ENCODE results near the gene MRPS22. TPM values are rescaled to one million over a fixed set of nuclear protein-coding genes. Genes with fewer than 3 reads are reported as not detected.
"Not testable (repeated sequence)": the region's sequence is repeated elsewhere in the genome, so short reads cannot be mapped to it uniquely, and the experiment has no call there.

The MRPS22 gene
- total RNA-seq, 1 donor from 2014 or later: 87.7 TPM

DNA sequence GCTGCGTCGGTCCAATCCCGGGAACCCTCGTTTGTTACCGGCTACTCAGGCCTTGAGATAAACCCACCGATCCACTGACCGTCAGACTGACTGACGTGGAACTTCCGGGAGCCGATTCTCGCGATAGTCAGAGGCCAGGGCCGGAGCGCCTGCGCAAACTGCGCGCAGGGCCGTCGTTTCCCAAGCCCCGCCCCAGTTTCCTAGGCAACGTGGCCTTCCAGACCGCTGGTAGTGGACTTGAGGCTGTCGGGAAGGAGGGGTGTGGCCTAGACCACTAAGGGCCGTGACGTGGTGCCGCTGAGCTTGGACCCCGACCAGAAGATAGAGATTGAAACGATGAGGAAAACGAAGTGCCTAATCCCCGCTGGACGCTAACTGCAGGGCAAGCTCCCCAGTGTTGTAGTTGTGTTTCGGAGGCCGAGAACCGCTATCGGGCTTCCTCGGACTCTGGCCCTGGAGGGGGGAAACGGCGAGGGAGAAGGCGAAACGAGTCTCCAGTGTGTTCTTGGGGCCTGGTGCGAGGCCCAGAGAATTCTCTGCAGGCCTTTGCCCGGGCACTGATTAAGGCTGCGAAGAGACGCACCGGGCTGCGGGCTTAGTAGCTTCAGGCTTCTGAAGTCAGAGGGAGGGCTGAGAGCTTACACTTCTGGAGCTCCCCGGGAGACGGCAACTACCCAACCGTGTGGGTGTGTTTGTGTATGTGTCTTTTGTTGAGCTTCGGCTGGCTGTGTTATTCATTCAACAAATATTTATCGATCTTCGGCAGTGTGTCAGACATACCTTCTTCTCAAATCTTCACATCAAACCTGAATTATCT is 45.9 kb downstream of the MRPS22 start, which contains the start of gene COPB2:
Gene COPB2 (minus strand): TSS at position 96 of the 817 bp plus-strand sequence. CDS start 97 bp downstream, outside the sequence.
- intact Hi-C loops (cut with micrococcal nuclease): no loop called here
- peak within 1 kb of the TSS; percentile 94 for H3K27ac ChIP-seq (replicated peaks)
- no peaks in the 10 kb centered on the region for H3K9me3 ChIP-seq (replicated peaks)
- H3K4me1 ChIP-seq: peaks cover 82% of the 10 kb centered on the region
- peak; percentile 100 for DNase-seq
- TF ChIP-seq, protein P1, sequence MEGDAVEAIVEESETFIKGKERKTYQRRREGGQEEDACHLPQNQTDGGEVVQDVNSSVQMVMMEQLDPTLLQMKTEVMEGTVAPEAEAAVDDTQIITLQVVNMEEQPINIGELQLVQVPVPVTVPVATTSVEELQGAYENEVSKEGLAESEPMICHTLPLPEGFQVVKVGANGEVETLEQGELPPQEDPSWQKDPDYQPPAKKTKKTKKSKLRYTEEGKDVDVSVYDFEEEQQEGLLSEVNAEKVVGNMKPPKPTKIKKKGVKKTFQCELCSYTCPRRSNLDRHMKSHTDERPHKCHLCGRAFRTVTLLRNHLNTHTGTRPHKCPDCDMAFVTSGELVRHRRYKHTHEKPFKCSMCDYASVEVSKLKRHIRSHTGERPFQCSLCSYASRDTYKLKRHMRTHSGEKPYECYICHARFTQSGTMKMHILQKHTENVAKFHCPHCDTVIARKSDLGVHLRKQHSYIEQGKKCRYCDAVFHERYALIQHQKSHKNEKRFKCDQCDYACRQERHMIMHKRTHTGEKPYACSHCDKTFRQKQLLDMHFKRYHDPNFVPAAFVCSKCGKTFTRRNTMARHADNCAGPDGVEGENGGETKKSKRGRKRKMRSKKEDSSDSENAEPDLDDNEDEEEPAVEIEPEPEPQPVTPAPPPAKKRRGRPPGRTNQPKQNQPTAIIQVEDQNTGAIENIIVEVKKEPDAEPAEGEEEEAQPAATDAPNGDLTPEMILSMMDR (IDR thresholded peaks at IDR 0.05; ENCODE audit: borderline replicate concordance): no peak
- H3K4me3 ChIP-seq: peak within 1 kb of the TSS; percentile 77
- no peaks in the 10 kb centered on the region for H3K27me3 ChIP-seq (ENCODE audit: low read depth)
- peaks cover 3% of the 10 kb centered on the region for H3K36me3 ChIP-seq

DNA sequence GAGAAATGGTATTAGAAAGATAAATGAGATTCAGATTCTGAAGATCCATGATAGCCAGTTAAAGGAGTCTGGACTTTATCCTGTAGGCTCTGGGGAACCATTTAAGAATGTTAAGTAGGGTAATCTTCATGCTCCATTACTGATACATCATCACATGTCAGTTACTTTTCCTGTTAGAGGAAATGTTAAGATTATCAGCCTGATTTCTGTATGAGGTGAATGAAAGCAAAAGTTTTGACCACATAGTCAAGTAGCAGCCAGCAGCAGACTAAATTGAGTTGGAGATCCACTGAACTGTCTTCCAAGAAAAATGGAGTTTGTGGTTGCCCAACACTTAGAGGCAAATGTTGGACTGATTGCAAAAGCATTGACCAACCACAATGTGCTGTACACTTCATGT is 50.3 kb downstream of the MRPS22 start:
- intact Hi-C loops (cut with micrococcal nuclease): no loop called here
- Histone ChIP-seq H3K36me3 (no peaks in the 10 kb centered on the region), H3K9me3 (replicated peaks) (no peaks in the 10 kb centered on the region), H3K27me3 (ENCODE audit: low read depth) (no peaks in the 10 kb centered on the region), H3K27ac (replicated peaks) (peak overlapping the region; percentile 32), H3K4me3 (no peak overlapping the region), H3K4me1 (peaks cover 44% of the 10 kb centered on the region)
- TF ChIP-seq, protein P1 (IDR thresholded peaks at IDR 0.05; ENCODE audit: borderline replicate concordance): no peak
- no peak for DNase-seq

DNA sequence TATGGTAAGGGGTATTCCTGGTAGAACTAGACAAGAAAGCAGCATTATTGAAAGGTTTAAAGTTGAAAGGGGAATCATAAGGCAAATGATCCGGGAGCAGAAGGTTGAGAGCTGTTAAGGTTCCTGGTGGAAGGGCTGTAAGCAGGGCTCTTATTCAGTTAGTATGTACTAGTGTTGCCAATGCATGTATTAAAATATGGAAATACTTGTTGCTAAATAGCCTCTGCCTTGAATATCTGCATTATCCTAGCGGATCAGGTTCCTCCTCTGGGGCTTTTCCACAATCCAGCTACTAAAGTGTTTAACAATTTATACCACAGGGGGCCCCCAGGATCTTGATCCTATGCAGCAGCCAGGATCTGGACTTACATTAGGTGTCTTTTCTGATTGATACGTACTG is 52.9 kb downstream of the MRPS22 start:
- no peak overlapping the region for H3K4me3 ChIP-seq
- peaks cover 8% of the 10 kb centered on the region for H3K9me3 ChIP-seq (replicated peaks)
- no peak overlapping the region for H3K27ac ChIP-seq (replicated peaks)
- intact Hi-C loops (cut with micrococcal nuclease): no loop called here
- peaks cover 23% of the 10 kb centered on the region for H3K4me1 ChIP-seq
- H3K27me3 ChIP-seq (ENCODE audit: low read depth): no peaks in the 10 kb centered on the region
- TF ChIP-seq, protein P1 (IDR thresholded peaks at IDR 0.05; ENCODE audit: borderline replicate concordance): no peak
- DNase-seq: no peak
- no peaks in the 10 kb centered on the region for H3K36me3 ChIP-seq

DNA sequence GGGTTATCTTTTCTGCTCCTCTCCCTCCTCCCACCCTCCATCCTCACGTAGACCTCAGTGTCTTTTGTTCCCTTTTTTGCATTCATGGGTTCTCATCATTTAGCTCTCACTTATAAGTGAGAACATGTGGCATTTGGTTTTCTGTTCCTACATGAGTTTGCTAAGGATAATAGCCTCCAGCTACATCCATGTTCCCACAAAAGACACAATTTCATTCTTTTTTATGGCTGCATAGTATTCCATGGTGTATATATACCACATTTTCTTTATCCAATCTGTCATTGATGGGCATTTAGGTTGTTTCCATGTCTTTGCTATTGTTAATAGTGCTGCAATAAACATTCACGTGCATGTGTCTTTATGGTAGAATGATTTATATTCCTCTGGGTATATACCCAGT is 57.3 kb downstream of the MRPS22 start:
- DNase-seq; H3K4me3 ChIP-seq; H3K4me1 ChIP-seq; intact Hi-C loops (cut with micrococcal nuclease); H3K36me3 ChIP-seq; H3K27me3 ChIP-seq (ENCODE audit: low read depth); H3K27ac ChIP-seq (replicated peaks): not testable (repeated sequence)
- peaks cover 32% of the 10 kb centered on the region for H3K9me3 ChIP-seq (replicated peaks)

Other genes with a start within 250 kb of the MRPS22 start
- gene COPB2, start 45.6 kb downstream of the MRPS22 start, total RNA-seq: 68.8 TPM
- not detected for gene RBP2, start 132.5 kb downstream of the MRPS22 start, total RNA-seq
- gene RBP1, start 195.7 kb downstream of the MRPS22 start, total RNA-seq: 25.5 TPM

All from left ventricle myocardium inferior (tissue), 1 donor.